GM12872 (cell line): Measurements from ENCODE around the gene BRD3OS.

Experiments
- CTCF ChIP-seq: IDR thresholded peaks from 3 replicates; pipeline ENCODE4 v1.5.1; 2011; ENCODE audit warnings: low read depth, mild to moderate bottlenecking, low read length, moderate library complexity; ENCODE audit not compliant: insufficient read depth

Gene BRD3OS

GRCh38 chr9:134025606-134026541 lies 593 bp downstream of the BRD3OS start:
- peak; percentile 44; the same call in 2 of the 3 replicates for TF ChIP-seq CTCF

GRCh38 chr9:134026581-134026980 lies 1.3 kb downstream of the BRD3OS start:
- no peak for TF ChIP-seq CTCF

DNA sequence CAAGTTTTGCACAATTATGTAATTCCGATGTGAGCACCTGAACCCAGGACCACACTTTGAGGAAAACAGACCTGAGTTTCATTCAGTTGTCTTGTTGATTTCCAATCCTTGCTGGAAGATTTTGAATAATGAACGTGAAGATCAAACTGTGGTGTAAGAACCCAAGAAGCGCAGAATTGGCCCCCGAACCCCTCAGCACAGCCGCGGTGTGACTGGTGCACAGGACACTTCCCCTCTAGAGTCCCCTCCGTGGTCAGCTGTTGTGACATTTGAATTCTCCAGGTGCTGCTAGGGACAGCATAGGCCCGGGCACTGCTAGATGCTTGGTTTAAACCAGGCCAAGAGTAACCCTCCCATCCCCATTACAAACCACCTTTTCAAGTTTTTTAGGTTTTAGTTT lies 1.7 kb downstream of the BRD3OS start:
- TF ChIP-seq CTCF = no peak

- no peak for TF ChIP-seq CTCF
These were observed 2.3 kb downstream of the BRD3OS start for GRCh38 chr9:134027561-134027960.

DNA sequence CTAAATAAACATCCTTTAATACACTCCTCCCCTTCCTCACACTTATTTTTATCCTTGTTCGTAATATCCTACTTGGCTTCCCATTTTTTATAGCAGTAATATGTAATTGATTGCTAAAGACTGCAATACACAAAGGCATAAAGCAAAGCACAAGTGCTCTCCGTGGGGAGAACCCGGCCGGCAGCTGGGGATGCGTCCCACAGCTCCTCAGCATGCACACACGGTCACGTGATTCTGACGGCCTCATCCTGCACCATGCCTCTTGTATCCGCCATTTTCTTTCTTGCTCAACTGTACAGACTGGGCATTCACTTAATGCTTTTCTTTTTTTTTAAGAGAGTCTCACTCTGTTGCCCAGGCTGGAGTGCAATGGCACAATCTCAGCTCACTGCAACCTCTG lies 2.8 kb downstream of the BRD3OS start:
- TF ChIP-seq CTCF = no peak

GRCh38 chr9:134028575-134029247 lies 3.4 kb downstream of the BRD3OS start:
- TF ChIP-seq CTCF = no peak

DNA sequence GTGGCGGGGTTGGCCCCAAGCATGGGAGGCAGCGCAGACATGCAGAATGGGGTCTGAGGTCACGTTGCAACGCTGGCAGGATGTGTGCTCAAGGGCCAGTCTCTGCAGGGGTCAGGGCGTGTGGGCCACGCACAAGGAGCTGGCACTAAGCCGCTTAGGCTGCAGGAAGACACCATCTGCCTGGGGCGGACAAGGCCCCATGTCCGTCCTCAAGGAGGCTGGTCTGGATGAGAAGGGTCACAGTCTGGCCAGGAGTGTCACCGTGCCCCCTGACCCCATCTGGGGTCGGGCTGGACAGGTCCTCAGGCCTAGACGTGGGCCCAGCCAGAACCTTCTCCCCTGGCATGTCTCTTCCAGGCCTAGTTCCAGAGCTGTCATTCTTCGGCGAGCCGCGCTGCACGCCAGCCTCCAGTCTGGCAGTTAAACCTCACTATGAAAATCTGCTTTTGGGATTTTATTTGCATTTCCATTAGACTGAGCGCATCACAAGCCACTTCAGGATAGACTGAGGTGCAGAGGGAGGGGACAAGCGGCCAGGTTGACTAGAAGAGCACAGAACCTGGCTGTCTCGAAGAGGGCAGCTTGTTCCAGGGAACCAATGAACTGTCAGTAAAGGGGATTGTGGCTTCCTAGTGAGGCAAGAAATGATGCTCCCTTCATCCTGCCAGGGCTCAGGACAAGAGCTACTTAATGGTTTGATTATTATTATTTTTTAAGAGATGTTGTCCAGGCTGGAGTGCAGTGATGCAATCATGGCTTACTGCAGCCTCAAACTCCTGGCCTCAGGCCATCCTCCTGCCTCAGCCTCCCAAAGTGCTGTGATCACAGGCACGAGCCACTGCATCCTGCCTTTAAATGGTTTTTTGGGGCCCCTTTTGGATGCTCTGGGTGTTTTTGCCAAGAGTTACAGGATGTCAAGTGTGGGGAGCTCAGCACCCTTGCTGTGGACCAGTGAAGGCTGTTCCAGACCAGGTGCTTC lies 4.3 kb downstream of the BRD3OS start:
- no peak for TF ChIP-seq CTCF
